Vein endothelial cell (primary cell): ENCODE measurements around the gene MS4A3. TPM values are rescaled to one million over a fixed set of nuclear protein-coding genes. Genes with fewer than 3 reads are reported as not detected.

Experiments
- total RNA-seq: library from RNA; depleted of rRNA; stranded (reverse); fragments of >200 nt; gene quantifications from 2 replicates; pipeline ENCODE4 v1.2.3, GENCODE V29; 2012

Gene MS4A3
- total RNA-seq, result not detected in 2 replicates

DNA sequence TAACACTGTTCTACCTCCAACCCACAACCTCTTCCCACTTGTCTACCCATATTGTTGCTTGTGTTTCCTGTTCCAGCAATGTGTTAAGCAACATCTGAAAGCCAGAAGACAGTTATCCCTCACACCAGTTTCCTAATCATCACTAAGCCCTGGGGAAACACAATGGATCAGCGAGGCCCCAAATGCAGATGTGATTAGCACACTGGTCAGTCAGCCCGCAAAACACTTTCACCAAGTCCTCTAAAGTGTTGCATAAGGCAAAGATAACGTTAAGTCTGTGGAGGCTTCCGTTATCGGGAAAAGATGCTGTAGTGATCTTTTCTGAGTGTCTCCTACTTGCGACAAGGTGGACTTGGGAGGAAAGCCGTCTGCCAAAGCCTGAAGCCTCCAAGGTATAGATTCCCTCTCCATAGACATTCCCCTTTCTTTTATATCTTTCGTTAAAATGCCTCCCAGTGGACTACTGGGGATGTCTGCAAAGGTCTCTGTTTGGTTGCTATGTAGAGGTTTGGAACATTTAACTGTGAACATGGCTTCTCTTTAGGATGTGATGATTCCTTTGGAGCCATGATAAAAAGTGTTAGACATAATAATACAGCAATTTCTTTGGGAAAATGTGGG, at the start of gene MS4A3:
MS4A3 (plus strand) TSS at position 317 of the 621 bp plus-strand sequence. CDS start 4,496 bp downstream, outside the sequence.

GRCh38 chr11:60016881-60017280, 39.6 kb upstream of the MS4A3 start, which contains the start of gene OOSP4B:
OOSP4B (plus strand) TSS chr11:60017181.

DNA sequence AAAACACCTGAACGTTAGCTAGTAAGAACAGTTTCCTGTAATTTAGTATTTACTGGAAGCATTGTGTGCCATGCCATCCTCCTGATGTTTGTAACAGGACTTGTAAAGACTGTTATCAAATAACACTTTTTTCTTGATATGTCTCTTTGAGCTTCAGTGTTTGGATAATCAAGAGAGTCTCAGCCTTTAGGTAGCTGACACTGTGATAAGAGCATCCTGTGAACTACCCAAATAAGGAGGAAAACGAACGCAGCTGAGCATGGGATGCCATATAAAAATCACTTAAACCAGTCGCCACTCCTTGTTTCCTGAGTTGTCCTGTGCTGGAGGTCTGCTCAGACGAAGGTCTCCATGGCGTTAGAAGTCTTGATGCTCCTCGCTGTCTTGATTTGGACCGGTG, 16.4 kb upstream of the MS4A3 start, which contains the start of gene OOSP2:
OOSP2 (plus strand) TSS at position 301 of the 400 bp plus-strand sequence; CDS start at position 352, 51 bp downstream.

GRCh38 chr11:60088364-60088763, 31.9 kb downstream of the MS4A3 start, which contains the start of gene MS4A2:
MS4A2 (plus strand) TSS chr11:60088664; CDS start chr11:60088766, 102 bp downstream.

Other genes with a start within 250 kb of the MS4A3 start
- 32.3 and 35.6 TPM in 2 replicates for gene MRPL16, start 245.9 kb upstream of the MS4A3 start, total RNA-seq
- not detected in 2 replicates for gene CBLIF, start 211.2 kb upstream of the MS4A3 start, total RNA-seq
- gene TCN1, start 190.2 kb upstream of the MS4A3 start, total RNA-seq, result 0.10 TPM in 1 of 2 replicates, not detected in the other
- not detected in 2 replicates for gene OOSP3, start 177.9 kb upstream of the MS4A3 start, total RNA-seq
- not detected in 2 replicates for gene OOSP1, start 118.2 kb upstream of the MS4A3 start, total RNA-seq
- not detected in 2 replicates for gene OOSP4A, start 92.6 kb upstream of the MS4A3 start, total RNA-seq
- gene OOSP4B, start 39.5 kb upstream of the MS4A3 start, total RNA-seq, result not detected in 2 replicates
- not detected in 2 replicates for gene OOSP2, start 16.3 kb upstream of the MS4A3 start, total RNA-seq
- gene MS4A2, start 32.0 kb downstream of the MS4A3 start, total RNA-seq, result not detected in 2 replicates
- 3.4 and 3.6 TPM in 2 replicates for gene MS4A6A, start 126.4 kb downstream of the MS4A3 start, total RNA-seq
- gene MS4A4E, start 186.5 kb downstream of the MS4A3 start, total RNA-seq, result not detected in 2 replicates
- gene MS4A4A, start 224.0 kb downstream of the MS4A3 start, total RNA-seq, result not detected in 2 replicates